Measurements from ENCODE around the gene GRM7.

DNA sequence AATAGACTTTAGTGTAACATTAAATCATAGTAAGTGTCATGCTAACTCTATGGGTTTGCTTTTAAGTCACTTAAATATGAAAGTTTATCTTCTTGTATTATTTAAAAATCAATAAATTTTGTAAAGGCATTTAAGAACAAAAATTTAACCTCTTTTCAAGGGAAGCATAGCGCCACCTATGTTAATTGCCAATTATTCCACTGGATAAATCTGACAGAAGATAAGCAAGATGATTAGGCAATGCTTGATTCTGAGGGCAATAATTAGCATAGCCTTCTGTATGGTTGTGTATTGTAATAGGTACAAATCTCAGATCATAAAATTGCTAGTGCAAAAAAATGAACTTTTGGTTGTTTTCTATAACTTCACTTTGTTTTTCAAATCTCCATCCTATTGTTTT lies 560.1 kb downstream of the GRM7 start:
- TF ChIP-seq, protein P1, sequence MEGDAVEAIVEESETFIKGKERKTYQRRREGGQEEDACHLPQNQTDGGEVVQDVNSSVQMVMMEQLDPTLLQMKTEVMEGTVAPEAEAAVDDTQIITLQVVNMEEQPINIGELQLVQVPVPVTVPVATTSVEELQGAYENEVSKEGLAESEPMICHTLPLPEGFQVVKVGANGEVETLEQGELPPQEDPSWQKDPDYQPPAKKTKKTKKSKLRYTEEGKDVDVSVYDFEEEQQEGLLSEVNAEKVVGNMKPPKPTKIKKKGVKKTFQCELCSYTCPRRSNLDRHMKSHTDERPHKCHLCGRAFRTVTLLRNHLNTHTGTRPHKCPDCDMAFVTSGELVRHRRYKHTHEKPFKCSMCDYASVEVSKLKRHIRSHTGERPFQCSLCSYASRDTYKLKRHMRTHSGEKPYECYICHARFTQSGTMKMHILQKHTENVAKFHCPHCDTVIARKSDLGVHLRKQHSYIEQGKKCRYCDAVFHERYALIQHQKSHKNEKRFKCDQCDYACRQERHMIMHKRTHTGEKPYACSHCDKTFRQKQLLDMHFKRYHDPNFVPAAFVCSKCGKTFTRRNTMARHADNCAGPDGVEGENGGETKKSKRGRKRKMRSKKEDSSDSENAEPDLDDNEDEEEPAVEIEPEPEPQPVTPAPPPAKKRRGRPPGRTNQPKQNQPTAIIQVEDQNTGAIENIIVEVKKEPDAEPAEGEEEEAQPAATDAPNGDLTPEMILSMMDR (conservative IDR thresholded peaks at IDR 0.05 in 1 of 2, IDR thresholded peaks at IDR 0.05 in 1 of 2; ENCODE audit: low read depth in 1 of 2, low read length in 2 of 2) = no peak
- TF ChIP-seq EZH2 (IDR thresholded peaks at IDR 0.05; ENCODE audit: low read length, missing control alignments) = no peak
